Stomach (tissue), 19 donors: ENCODE data around the gene C1GALT1C1. TPM values are rescaled to one million over a fixed set of nuclear protein-coding genes. Genes with fewer than 3 reads are reported as not detected.

Experiments
- DNase-seq, 2 donors: peaks; one replicate each; pipeline versions ENCODE4 v3.0.0 to v3.0.0-alpha.2; 2013 to 2019
- H3K27ac ChIP-seq, 5 donors: fragments of 200-600 bp in 4 of 5; sonication (generic) in 4 of 5; one replicate each; pipeline ENCODE4 v1.5.1; 2013 to 2019; ENCODE audit warnings: mild to moderate bottlenecking in 1 of 5, moderate library complexity in 1 of 5
- H3K27me3 ChIP-seq, 3 donors: fragments of 200-600 bp; sonication (generic); one replicate each; pipeline ENCODE4 v1.5.1; 2017 to 2019; ENCODE audit warnings: mixed run types in 1 of 3
- H3K36me3 ChIP-seq, 4 donors: fragments of 200-600 bp; sonication (generic); 1 replicate in 3 of 4; 2 replicates in 1 of 4; pipeline ENCODE4 v1.5.1; 2016 to 2019
- H3K4me1 ChIP-seq, 4 donors: fragments of 200-600 bp; sonication (generic); one replicate each; pipeline ENCODE4 v1.5.1; 2016 to 2019
- H3K4me3 ChIP-seq, 4 donors: fragments of 200-600 bp; sonication (generic) in 3 of 4; one replicate each; pipeline ENCODE4 v1.5.1; 2016 to 2019; ENCODE audit warnings: mild to moderate bottlenecking in 1 of 4
- H3K9me3 ChIP-seq, 4 donors: fragments of 200-600 bp; sonication (generic); one replicate each; pipeline ENCODE4 v1.5.1; 2016 to 2019
- CTCF ChIP-seq, 7 experiments: fragments of 450-650 bp in 4 of 7; fragments of 200-600 bp in 3 of 7; sonication (generic) in 3 of 7; IDR thresholded peaks; one replicate each; pipeline ENCODE4 v1.5.1; 2016 to 2019; ENCODE audit warnings: antibody characterized with exemption in 7 of 7, control low read depth in 2 of 7, mild to moderate bottlenecking in 1 of 7
- EP300 ChIP-seq: sonication (generic); formaldehyde crosslinking; IDR thresholded peaks from one replicate; pipeline ENCODE4 v1.6.1; 2017; ENCODE audit warnings: antibody characterized with exemption
- POLR2A ChIP-seq, 4 donors: fragments of 450-650 bp; IDR thresholded peaks; one replicate each; pipeline ENCODE4 v1.6.1; 2016; ENCODE audit warnings: antibody characterized with exemption in 4 of 4, control low read depth in 2 of 4, mild to moderate bottlenecking in 1 of 4, moderate library complexity in 1 of 4
- POLR2AphosphoS5 ChIP-seq, 3 donors: sonication (generic); formaldehyde crosslinking; IDR thresholded peaks; one replicate each; pipeline ENCODE4 v1.6.1; 2016; ENCODE audit warnings: antibody characterized with exemption in 3 of 3
- WGBS, 5 donors: extraction: QIAGEN DNeasy Blood & Tissue Kit in 3 of 5; methylation state at CpG; one replicate each; pipeline versions ENCODE4 v1.1.5 to v1.1.7; 2013 to 2018; 5-methylcytosine and 5-hydroxymethylcytosine counted together
- intact Hi-C: fragments of 100-400 bp; cut with DNase I; formaldehyde crosslinking; loops from one replicate; pipeline ENCODE4 v1.15.1; 2023; ENCODE audit warnings: low total_unique reads
- long read RNA-seq, 10 donors: transcript quantifications; one replicate each; lab custom pipeline, GENCODE V29; 2026
- polyA plus RNA-seq, 3 donors: library from polyadenylated mRNA; stranded (reverse); fragments of 200-250 nt; gene quantifications; one replicate each; pipeline ENCODE4 v1.2.3, GENCODE V29; 2013
- total RNA-seq, 5 donors: library from RNA; depleted of rRNA; stranded (reverse); fragments of >200 nt; gene quantifications; one replicate each; pipeline versions ENCODE4 v1.1.0 to v1.2.3, GENCODE V29; 2014 to 2016
- donor health status: healthy with polysubstance abuse.
- donor health status: Bipolar disorder and iron deficiency.
- donor health status: healthy.

Gene C1GALT1C1
- 10 to 100 TPM in 2 of 5 donors, 1 to 10 TPM in 2, not detected in 1; 2.7 to 39.3 (median 8.5) TPM for total RNA-seq
- polyA plus RNA-seq: 10 to 100 TPM in 2 of 3 donors, 1 to 10 TPM in 1; 3.1 to 16.4 (median 15.9) TPM
- long read RNA-seq, donor 1, transcript C1GALT1C1-201 (2 exons, 1,613 nt): major isoform, 6 of 6 reads
- long read RNA-seq, donor 1, partial matches to known transcripts: 0 of 6 reads
- long read RNA-seq, donor 1, other reads (novel, unspliced or antisense): 0 of 6 reads
- long read RNA-seq, donor 2, transcript C1GALT1C1-201 (2 exons, 1,613 nt): major isoform, 12 of 12 reads
- long read RNA-seq, donor 2, partial matches to known transcripts: 0 of 12 reads
- long read RNA-seq, donor 2, other reads (novel, unspliced or antisense): 0 of 12 reads
- long read RNA-seq, donor 3, transcript C1GALT1C1-201 (2 exons, 1,613 nt): major isoform, 7 of 7 reads
- long read RNA-seq, donor 3, partial matches to known transcripts: 0 of 7 reads
- long read RNA-seq, donor 3, other reads (novel, unspliced or antisense): 0 of 7 reads
- long read RNA-seq, donor 4, partial matches to known transcripts: 0 of 2 reads
- long read RNA-seq, donor 4, other reads (novel, unspliced or antisense): 0 of 2 reads
- long read RNA-seq, donor 5, transcript C1GALT1C1-201 (2 exons, 1,613 nt): major isoform, 12 of 12 reads
- long read RNA-seq, donor 5, partial matches to known transcripts: 0 of 12 reads
- long read RNA-seq, donor 5, other reads (novel, unspliced or antisense): 0 of 12 reads
- long read RNA-seq, donor 6, transcript C1GALT1C1-201 (2 exons, 1,613 nt): major isoform, 17 of 17 reads
- long read RNA-seq, donor 6, partial matches to known transcripts: 0 of 17 reads
- long read RNA-seq, donor 6, other reads (novel, unspliced or antisense): 0 of 17 reads
- long read RNA-seq, donor 7, transcript C1GALT1C1-201 (2 exons, 1,613 nt): major isoform, 16 of 16 reads
- long read RNA-seq, donor 7, partial matches to known transcripts: 0 of 16 reads
- long read RNA-seq, donor 7, other reads (novel, unspliced or antisense): 0 of 16 reads
- long read RNA-seq, donor 8, transcript C1GALT1C1-201 (2 exons, 1,613 nt): major isoform, 14 of 14 reads
- long read RNA-seq, donor 8, partial matches to known transcripts: 0 of 14 reads
- long read RNA-seq, donor 8, other reads (novel, unspliced or antisense): 0 of 14 reads
- long read RNA-seq, donor 9, transcript C1GALT1C1-201 (2 exons, 1,613 nt): major isoform, 9 of 38 reads
- long read RNA-seq, donor 9, partial matches to known transcripts: 29 of 38 reads
- long read RNA-seq, donor 9, other reads (novel, unspliced or antisense): 0 of 38 reads
- long read RNA-seq, donor 10, transcript C1GALT1C1-201 (2 exons, 1,613 nt): major isoform, 5 of 14 reads
- long read RNA-seq, donor 10, partial matches to known transcripts: 9 of 14 reads
- long read RNA-seq, donor 10, other reads (novel, unspliced or antisense): 0 of 14 reads

- 0 to 50% (median 2%) methylated on average over 17 to 68 of the region's 68 CpGs for WGBS, 5 donors
- peak; percentile 91 to 97 for DNase-seq
- Histone ChIP-seq H3K4me1 (peaks cover 0 to 18% (median 11%) of the 10 kb centered on the region in 4 donors), H3K4me3 (peak within 1 kb of the TSS; percentile 55 to 66 (median 56)), H3K27me3 (no peaks in the 10 kb centered on the region), H3K36me3 (peaks cover 0 to 9% (median 0%) of the 10 kb centered on the region in 4 donors), H3K27ac (peak within 1 kb of the TSS; percentile 86 to 94 (median 92)), H3K9me3 (no peaks in the 10 kb centered on the region)
- intact Hi-C loops: no loop called here
- no peak for TF ChIP-seq POLR2A (IDR thresholded peaks at IDR 0.05)
- no peak for TF ChIP-seq EP300
- TF ChIP-seq CTCF (IDR thresholded peaks at IDR 0.05): no peak
- peak; percentile 40 to 80 (median 75) for TF ChIP-seq POLR2AphosphoS5 (IDR thresholded peaks at IDR 0.05)
Measured at GRCh38 chrX:120629667-120630537, at the start of gene C1GALT1C1. Gene C1GALT1C1 (minus strand): TSS chrX:120630054. CDS start chrX:120627166, 2,888 bp downstream.

- WGBS, 5 donors: 50 to 81% (median 78%) methylated on average over 2 of the region's 2 CpGs
- DNase-seq: no peak
- H3K4me3 ChIP-seq: no peak overlapping the region
- H3K9me3 ChIP-seq: no peaks in the 10 kb centered on the region
- TF ChIP-seq POLR2AphosphoS5 (IDR thresholded peaks at IDR 0.05) (no peak), POLR2A (IDR thresholded peaks at IDR 0.05) (no peak), CTCF (IDR thresholded peaks at IDR 0.05) (no peak), EP300 (no peak)
- intact Hi-C loops: no loop called here
- H3K27ac ChIP-seq: no peak overlapping the region
- no peaks in the 10 kb centered on the region for H3K27me3 ChIP-seq
- no peaks in the 10 kb centered on the region for H3K36me3 ChIP-seq
- H3K4me1 ChIP-seq: no peaks in the 10 kb centered on the region
Measured at GRCh38 chrX:120677004-120677652, 47.3 kb upstream of the C1GALT1C1 start.

- WGBS, 5 donors: 77 to 95% (median 90%) methylated on average over 4 of the region's 4 CpGs
- Histone ChIP-seq H3K4me3 (no peak overlapping the region), H3K27ac (peak overlapping the region in 1 of 5 donors; percentile 48), H3K9me3 (no peaks in the 10 kb centered on the region), H3K4me1 (no peaks in the 10 kb centered on the region), H3K36me3 (no peaks in the 10 kb centered on the region), H3K27me3 (no peaks in the 10 kb centered on the region)
- DNase-seq: no peak
- TF ChIP-seq CTCF (IDR thresholded peaks at IDR 0.05): no peak
- TF ChIP-seq EP300: no peak
- TF ChIP-seq POLR2A (IDR thresholded peaks at IDR 0.05): no peak
- no peak for TF ChIP-seq POLR2AphosphoS5 (IDR thresholded peaks at IDR 0.05)
- intact Hi-C loops: no loop called here
Measured at GRCh38 chrX:120672841-120673530, 43.1 kb upstream of the C1GALT1C1 start.
